Keratinocyte (primary cell): Measurements from ENCODE around the gene ELP5. TPM values are rescaled to one million over a fixed set of nuclear protein-coding genes. Genes with fewer than 3 reads are reported as not detected.

ENCODE experiments used
- DNase-seq: peaks from one replicate; pipeline ENCODE4 v3.0.0-alpha.2; 2011; ENCODE audit warnings: low read depth, missing footprints, low spot score
- FAIRE-seq: peaks from 2 replicates; lab custom pipeline; 2011; peaks lifted over from hg19 to GRCh38; lab: Jason Lieb, UNC
- H2AFZ ChIP-seq: 2 replicates; pipeline ENCODE4 v1.6.0; 2012; ENCODE audit warnings: low read length, control low read depth, inconsistent platforms; ENCODE audit not compliant: control insufficient read depth
- H3K27ac ChIP-seq: 2 replicates; pipeline ENCODE4 v1.5.1; 2011; ENCODE audit warnings: low read length; ENCODE audit not compliant: control insufficient read depth, insufficient read depth
- H3K27me3 ChIP-seq: 3 replicates; pipeline ENCODE4 v1.6.0; 2011; ENCODE audit warnings: low read length; ENCODE audit not compliant: control insufficient read depth, insufficient read depth; ENCODE audit errors: extremely low read depth
- H3K36me3 ChIP-seq, 2 experiments: 2 replicates in 1 of 2; 3 replicates in 1 of 2; pipeline ENCODE4 v1.5.1; 2011; ENCODE audit warnings: low read length in 2 of 2, mild to moderate bottlenecking in 1 of 2; ENCODE audit not compliant: control insufficient read depth in 2 of 2, insufficient read depth in 2 of 2; ENCODE audit errors: extremely low read depth in 1 of 2
- H3K4me1 ChIP-seq: 3 replicates; pipeline ENCODE4 v1.5.1; 2011; ENCODE audit warnings: low read length; ENCODE audit not compliant: control insufficient read depth, insufficient read depth; ENCODE audit errors: extremely low read depth
- H3K4me2 ChIP-seq: 3 replicates; pipeline ENCODE4 v1.6.0; 2011; ENCODE audit warnings: low read depth, low read length; ENCODE audit not compliant: control insufficient read depth, insufficient read depth; ENCODE audit errors: extremely low read depth
- H3K4me3 ChIP-seq, 3 experiments: fragments of 200-600 bp in 1 of 3; sonication (generic) in 1 of 3; 2 replicates in 2 of 3; 3 replicates in 1 of 3; pipeline ENCODE4 v1.5.1; 2011 to 2016; ENCODE audit warnings: low read length in 3 of 3, mild to moderate bottlenecking in 3 of 3, control low read depth in 2 of 3, inconsistent platforms in 1 of 3, low read depth in 1 of 3, mixed read lengths in 1 of 3, mixed run types in 1 of 3, moderate library complexity in 1 of 3; ENCODE audit not compliant: control insufficient read depth in 2 of 3, insufficient read depth in 2 of 3; ENCODE audit errors: extremely low read depth in 1 of 3
- H3K79me2 ChIP-seq: 2 replicates; pipeline ENCODE4 v1.6.0; 2012; ENCODE audit warnings: low read length; ENCODE audit not compliant: control insufficient read depth, insufficient read depth
- H3K9ac ChIP-seq: 3 replicates; pipeline ENCODE4 v1.6.0; 2011; ENCODE audit warnings: low read length; ENCODE audit not compliant: control insufficient read depth, insufficient read depth; ENCODE audit errors: extremely low read depth
- H3K9me1 ChIP-seq: 3 replicates; pipeline ENCODE4 v1.6.0; 2011; ENCODE audit warnings: low read length; ENCODE audit not compliant: control insufficient read depth, insufficient read depth; ENCODE audit errors: extremely low read depth
- H3K9me3 ChIP-seq: 2 replicates; pipeline ENCODE4 v1.5.1; 2012; ENCODE audit warnings: low read depth, low read length; ENCODE audit not compliant: control insufficient read depth
- H4K20me1 ChIP-seq: 3 replicates; pipeline ENCODE4 v1.6.0; 2011; ENCODE audit warnings: low read length; ENCODE audit not compliant: control insufficient read depth, insufficient read depth; ENCODE audit errors: extremely low read depth
- EZH2 ChIP-seq: IDR thresholded peaks from one replicate; pipeline ENCODE4 v1.6.1; 2012; ENCODE audit warnings: inconsistent platforms, mild to moderate bottlenecking, low read length, moderate library complexity
- dilution Hi-C: fragments of 300-500 bp; cut with MboI; formaldehyde crosslinking; loops from one replicate; pipeline ENCODE4 v1.7.0; 2020; ENCODE audit warnings: low sequenced_read_pairs; ENCODE audit not compliant: extremely low pct_ligation_motif_present
- polyA plus RNA-seq, 5 experiments: library from polyadenylated mRNA; depleted of rRNA in 3 of 5; stranded (reverse) in 3 of 5; stranded (forward) in 1 of 5; unstranded in 1 of 5; fragments of >200 nt; gene quantifications; 1 replicate in 1 of 5; 2 replicates in 3 of 5; 3 replicates in 1 of 5; pipeline versions ENCODE4 v1.2.1 to v1.2.3, GENCODE V29; 2011 to 2012; ENCODE audit warnings: missing spikeins in 2 of 5, low read depth in 1 of 5, low replicate concordance in 1 of 5
- TF ChIP-seq, protein P1 (sequence below), 3 experiments: IDR thresholded peaks in 1 of 3; conservative IDR thresholded peaks in 1 of 3; optimal IDR thresholded peaks in 1 of 3; 2 replicates in 2 of 3; 3 replicates in 1 of 3; pipeline versions ENCODE3 to v1.5.1; 2011; ENCODE audit warnings: low read length in 3 of 3, mild to moderate bottlenecking in 3 of 3, moderate library complexity in 2 of 3, control low read depth in 1 of 3, inconsistent platforms in 1 of 3; ENCODE audit not compliant: insufficient read depth in 2 of 3; ENCODE audit errors: extremely low read depth in 1 of 3

ELP5 gene
- polyA plus RNA-seq, 1 donor (not counting 4 experiments of a cell fraction or from before 2014, with no cell fraction given) = 19.4 TPM

DNA sequence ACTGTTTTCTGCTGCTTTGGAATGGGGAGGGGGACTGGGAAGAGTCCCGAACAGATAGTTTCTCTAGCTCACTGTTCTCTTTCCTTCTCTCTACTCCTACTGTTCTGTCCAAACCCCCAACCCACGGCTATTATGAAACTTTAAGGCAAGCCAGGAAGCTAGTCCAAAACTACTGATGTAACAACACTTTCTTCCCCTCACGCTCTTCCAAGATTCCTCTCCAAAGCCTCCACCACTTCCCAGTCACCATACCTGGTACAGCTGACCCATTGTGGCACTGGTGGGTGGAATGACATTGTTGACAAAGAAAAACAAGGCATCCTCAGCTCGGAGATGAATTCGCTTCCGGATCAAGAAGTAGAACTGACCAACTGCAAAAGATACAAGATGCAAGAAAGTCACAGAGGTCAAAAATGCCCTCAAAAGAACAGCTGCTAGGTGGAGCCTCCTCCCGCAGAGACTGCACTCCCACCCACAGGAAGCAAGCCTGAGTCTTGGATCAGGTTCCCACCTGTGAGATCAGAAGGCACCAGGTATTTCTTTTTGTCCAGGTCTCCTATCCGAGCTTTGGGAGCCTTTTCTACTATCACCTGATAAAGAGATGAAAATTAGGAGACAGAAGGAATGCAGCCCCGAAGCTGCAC, 10.8 kb upstream of the ELP5 start:
- dilution Hi-C loops = no loop called here
- no peak for DNase-seq
- Histone ChIP-seq H3K27ac (peak overlapping the region; percentile 99), H3K9me1 (no peaks in the 10 kb centered on the region), H3K9ac (peak overlapping the region; percentile 96), H3K9me3 (no peaks in the 10 kb centered on the region), H3K36me3 (peaks cover 20 to 23% of the 10 kb centered on the region in 2 experiments), H3K4me2 (peak overlapping the region; percentile 95), H3K4me3 (peak overlapping the region; percentile 68 to 90 (median 69)), H3K27me3 (no peaks in the 10 kb centered on the region), H3K79me2 (peaks cover 35% of the 10 kb centered on the region), H4K20me1 (no peaks in the 10 kb centered on the region), H2AFZ (no peak overlapping the region), H3K4me1 (peaks cover 25% of the 10 kb centered on the region)
- no peak for TF ChIP-seq EZH2
- TF ChIP-seq, protein P1, sequence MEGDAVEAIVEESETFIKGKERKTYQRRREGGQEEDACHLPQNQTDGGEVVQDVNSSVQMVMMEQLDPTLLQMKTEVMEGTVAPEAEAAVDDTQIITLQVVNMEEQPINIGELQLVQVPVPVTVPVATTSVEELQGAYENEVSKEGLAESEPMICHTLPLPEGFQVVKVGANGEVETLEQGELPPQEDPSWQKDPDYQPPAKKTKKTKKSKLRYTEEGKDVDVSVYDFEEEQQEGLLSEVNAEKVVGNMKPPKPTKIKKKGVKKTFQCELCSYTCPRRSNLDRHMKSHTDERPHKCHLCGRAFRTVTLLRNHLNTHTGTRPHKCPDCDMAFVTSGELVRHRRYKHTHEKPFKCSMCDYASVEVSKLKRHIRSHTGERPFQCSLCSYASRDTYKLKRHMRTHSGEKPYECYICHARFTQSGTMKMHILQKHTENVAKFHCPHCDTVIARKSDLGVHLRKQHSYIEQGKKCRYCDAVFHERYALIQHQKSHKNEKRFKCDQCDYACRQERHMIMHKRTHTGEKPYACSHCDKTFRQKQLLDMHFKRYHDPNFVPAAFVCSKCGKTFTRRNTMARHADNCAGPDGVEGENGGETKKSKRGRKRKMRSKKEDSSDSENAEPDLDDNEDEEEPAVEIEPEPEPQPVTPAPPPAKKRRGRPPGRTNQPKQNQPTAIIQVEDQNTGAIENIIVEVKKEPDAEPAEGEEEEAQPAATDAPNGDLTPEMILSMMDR (optimal IDR thresholded peaks at IDR 0.05 in 1 of 3, IDR thresholded peaks at IDR 0.05 in 1 of 3, conservative IDR thresholded peaks at IDR 0.05 in 1 of 3; ENCODE audit: extremely low read depth in 1 of 3, insufficient read depth in 2 of 3, low read length in 3 of 3) = no peak
- FAIRE-seq = peak; percentile 46

GRCh38 chr17:7241783-7242716, 10.0 kb upstream of the ELP5 start, which contains the start of gene GABARAP:
TSS of gene GABARAP (minus strand) at chr17:7242449. CDS start at chr17:7242330, 119 bp downstream.
- H3K79me2 ChIP-seq = peaks cover 31% of the 10 kb centered on the region
- peak within 1 kb of the TSS; percentile 68 to 90 (median 69) for H3K4me3 ChIP-seq
- H3K27ac ChIP-seq = peak within 1 kb of the TSS; percentile 99
- H3K9me1 ChIP-seq = no peaks in the 10 kb centered on the region
- peaks cover 22 to 24% of the 10 kb centered on the region in 2 experiments for H3K36me3 ChIP-seq
- dilution Hi-C loops = no loop called here
- FAIRE-seq (peak; percentile 26), DNase-seq (no peak)
- TF ChIP-seq, protein P1 (optimal IDR thresholded peaks at IDR 0.05 in 1 of 3, IDR thresholded peaks at IDR 0.05 in 1 of 3, conservative IDR thresholded peaks at IDR 0.05 in 1 of 3; ENCODE audit: extremely low read depth in 1 of 3, insufficient read depth in 2 of 3, low read length in 3 of 3) = peak in 1 of 3 experiments; percentile 1
- no peak for TF ChIP-seq EZH2
- H4K20me1 ChIP-seq = no peaks in the 10 kb centered on the region
- H3K4me2 ChIP-seq = peak within 1 kb of the TSS; percentile 95
- no peaks in the 10 kb centered on the region for H3K27me3 ChIP-seq
- H3K9ac ChIP-seq = peak within 1 kb of the TSS; percentile 96
- H3K4me1 ChIP-seq = peaks cover 25% of the 10 kb centered on the region
- peak within 1 kb of the TSS; percentile 72 for H2AFZ ChIP-seq
- H3K9me3 ChIP-seq = no peaks in the 10 kb centered on the region
